HepG2 (cell line): ENCODE measurements around the gene KCNMB4.

Experiments used
- ERF ChIP-seq: IDR thresholded peaks from 2 replicates; pipeline ENCODE4 v1.6.1; 2018; ENCODE audit warnings: missing biosample characterization, missing genetic modification reagents
- HCFC1 ChIP-seq: fragments of 150-350 bp; IDR thresholded peaks from 2 replicates; pipeline ENCODE4 v1.6.1; 2014; ENCODE audit warnings: low read depth, low read length
- JUND ChIP-seq: sonication (generic); formaldehyde crosslinking; IDR thresholded peaks from 2 replicates; pipeline ENCODE4 v1.8.0; 2022; ENCODE audit warnings: mild to moderate bottlenecking, missing genetic modification reagents
- PLRG1 ChIP-seq: fragments of 450-650 bp; conservative IDR thresholded peaks from 2 replicates; pipeline ENCODE4 v1.6.1; 2016
- POLR2A ChIP-seq, 2 experiments: IDR thresholded peaks; 2 replicates each; pipeline ENCODE4 v1.6.1; 2011; ENCODE audit warnings: low read depth in 2 of 2, low read length in 2 of 2, mild to moderate bottlenecking in 1 of 2, moderate library complexity in 1 of 2; ENCODE audit not compliant: insufficient read depth in 1 of 2

- no peak for TF ChIP-seq ERF (CRISPR knock-in tag)
- no peak for TF ChIP-seq POLR2A (IDR thresholded peaks at IDR 0.05; ENCODE audit: insufficient read depth in 1 of 2, low read depth in 2 of 2, low read length in 2 of 2)
- TF ChIP-seq HCFC1 = no peak
- no peak for TF ChIP-seq JUND (CRISPR knock-in tag)
- no peak for TF ChIP-seq PLRG1
These were observed 36.4 kb upstream of the KCNMB4 start for GRCh38 chr12:70329728-70330127.
